Neural crest cell (in vitro differentiated cells): ENCODE results near the gene FBXW7. TPM values are rescaled to one million over a fixed set of nuclear protein-coding genes. Genes with fewer than 3 reads are reported as not detected.

Experiments
- DNase-seq: peaks from one replicate; pipeline ENCODE4 v3.0.0; 2021; ENCODE audit warnings: low read depth, mixed read lengths, low spot score
- H3K27ac Mint-ChIP-seq: one replicate; pipeline ENCODE4 v1.8.0; 2021; ENCODE audit warnings: mild to moderate bottlenecking, mixed read lengths; ENCODE audit not compliant: unreplicated experiment
- H3K27me3 Mint-ChIP-seq: 2 replicates; pipeline ENCODE4 v1.8.0; 2021; ENCODE audit warnings: low read depth, mild to moderate bottlenecking, mixed read lengths
- H3K36me3 Mint-ChIP-seq: 2 replicates; pipeline ENCODE4 v1.8.0; 2021; ENCODE audit warnings: low read depth, mild to moderate bottlenecking, mixed read lengths
- H3K4me1 Mint-ChIP-seq: 2 replicates; pipeline ENCODE4 v1.8.0; 2021; ENCODE audit warnings: mixed read lengths
- H3K4me3 Mint-ChIP-seq: one replicate; pipeline ENCODE4 v1.8.0; 2021; ENCODE audit warnings: mild to moderate bottlenecking, mixed read lengths
- H3K9me3 Mint-ChIP-seq: 2 replicates; pipeline ENCODE4 v1.8.0; 2021; ENCODE audit warnings: mixed read lengths
- CTCF ChIP-seq: fragments of 200-600 bp; sonication (generic); conservative IDR thresholded peaks from 2 replicates; pipeline ENCODE4 v1.5.0; 2021; ENCODE audit warnings: antibody characterized with exemption, mild to moderate bottlenecking
- total RNA-seq: library from RNA; stranded (reverse); gene quantifications from 2 replicates; pipeline ENCODE4 v1.2.1, GENCODE V29; 2021

FBXW7 gene
- total RNA-seq, 1 donor from 2014 or later = 33.4 TPM

- DNase-seq = no peak
- H3K27me3 Mint-ChIP-seq = no peaks in the 10 kb centered on the region
- H3K4me3 Mint-ChIP-seq = no peak overlapping the region
- H3K9me3 Mint-ChIP-seq = no peaks in the 10 kb centered on the region
- H3K4me1 Mint-ChIP-seq = peaks cover 9% of the 10 kb centered on the region
- H3K27ac Mint-ChIP-seq = no peak overlapping the region
- no peaks in the 10 kb centered on the region for H3K36me3 Mint-ChIP-seq
- TF ChIP-seq CTCF = no peak
Observed at GRCh38 chr4:152462047-152462446, 73.8 kb downstream of the FBXW7 start.

- Mint-ChIP-seq H3K4me3 (no peak overlapping the region), H3K4me1 (peaks cover 9% of the 10 kb centered on the region), H3K27ac (no peak overlapping the region), H3K9me3 (no peaks in the 10 kb centered on the region), H3K36me3 (no peaks in the 10 kb centered on the region), H3K27me3 (no peaks in the 10 kb centered on the region)
- DNase-seq = no peak
- TF ChIP-seq CTCF = no peak
Observed at GRCh38 chr4:152460488-152460887, 75.4 kb downstream of the FBXW7 start.

DNA sequence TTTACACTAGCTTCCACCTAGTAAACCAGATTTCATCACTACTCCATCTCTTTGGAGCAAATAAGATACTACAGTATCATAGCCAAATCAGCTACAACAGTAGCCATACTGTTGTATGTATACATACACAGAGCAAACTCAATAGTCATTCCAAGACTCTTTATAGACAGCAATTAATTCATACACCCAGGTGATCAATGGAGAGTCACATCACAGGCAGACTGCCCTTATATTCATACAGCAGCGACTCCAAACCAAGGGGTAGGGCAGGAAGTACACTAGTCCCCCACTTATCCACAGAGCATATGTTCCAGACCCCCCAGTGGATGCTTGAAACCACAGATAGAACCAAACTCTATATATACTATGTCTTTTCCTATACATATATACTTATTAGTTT is 76.6 kb downstream of the FBXW7 start:
- Mint-ChIP-seq H3K4me3 (no peak overlapping the region), H3K36me3 (no peaks in the 10 kb centered on the region), H3K27ac (no peak overlapping the region), H3K9me3 (no peaks in the 10 kb centered on the region), H3K27me3 (no peaks in the 10 kb centered on the region), H3K4me1 (peaks cover 13% of the 10 kb centered on the region)
- no peak for TF ChIP-seq CTCF
- DNase-seq = no peak

GRCh38 chr4:152458801-152459302 is 77.0 kb downstream of the FBXW7 start:
- no peaks in the 10 kb centered on the region for H3K27me3 Mint-ChIP-seq
- H3K4me1 Mint-ChIP-seq = peaks cover 13% of the 10 kb centered on the region
- H3K4me3 Mint-ChIP-seq = no peak overlapping the region
- H3K9me3 Mint-ChIP-seq = no peaks in the 10 kb centered on the region
- H3K36me3 Mint-ChIP-seq = no peaks in the 10 kb centered on the region
- no peak overlapping the region for H3K27ac Mint-ChIP-seq
- no peak for DNase-seq
- TF ChIP-seq CTCF = no peak

GRCh38 chr4:152456609-152457008 is 79.3 kb downstream of the FBXW7 start:
- Mint-ChIP-seq H3K4me1 (peaks cover 13% of the 10 kb centered on the region), H3K36me3 (no peaks in the 10 kb centered on the region), H3K27ac (no peak overlapping the region), H3K4me3 (no peak overlapping the region), H3K9me3 (no peaks in the 10 kb centered on the region), H3K27me3 (no peaks in the 10 kb centered on the region)
- no peak for TF ChIP-seq CTCF
- DNase-seq = no peak

GRCh38 chr4:152455311-152455710 is 80.6 kb downstream of the FBXW7 start:
- TF ChIP-seq CTCF = no peak
- DNase-seq = no peak
- Mint-ChIP-seq H3K27ac (no peak overlapping the region), H3K9me3 (no peaks in the 10 kb centered on the region), H3K36me3 (no peaks in the 10 kb centered on the region), H3K4me3 (no peak overlapping the region), H3K4me1 (peaks cover 13% of the 10 kb centered on the region), H3K27me3 (no peaks in the 10 kb centered on the region)
